Fibroblast of skin of right biceps (primary cell): ENCODE data around the gene CNTN6.
"Not testable (repeated sequence)": the region's sequence is repeated elsewhere in the genome, so short reads cannot be mapped to it uniquely, and the experiment has no call there.

ENCODE experiments used
- DNase-seq: peaks from one replicate; pipeline ENCODE4 v3.0.0-alpha.2; 2013

The CNTN6 gene

GRCh38 chr3:1288805-1289494 lies 196.1 kb downstream of the CNTN6 start:
- no peak for DNase-seq

- DNase-seq, result no peak
These were observed 199.8 kb downstream of the CNTN6 start for GRCh38 chr3:1292571-1293071.

GRCh38 chr3:1294586-1294985 lies 201.8 kb downstream of the CNTN6 start:
- peak; percentile 10 for DNase-seq

- DNase-seq, result no peak
These were observed 225.6 kb downstream of the CNTN6 start for GRCh38 chr3:1318296-1319005.

- DNase-seq, result no peak
These were observed 233.7 kb downstream of the CNTN6 start for GRCh38 chr3:1326546-1326945.

DNA sequence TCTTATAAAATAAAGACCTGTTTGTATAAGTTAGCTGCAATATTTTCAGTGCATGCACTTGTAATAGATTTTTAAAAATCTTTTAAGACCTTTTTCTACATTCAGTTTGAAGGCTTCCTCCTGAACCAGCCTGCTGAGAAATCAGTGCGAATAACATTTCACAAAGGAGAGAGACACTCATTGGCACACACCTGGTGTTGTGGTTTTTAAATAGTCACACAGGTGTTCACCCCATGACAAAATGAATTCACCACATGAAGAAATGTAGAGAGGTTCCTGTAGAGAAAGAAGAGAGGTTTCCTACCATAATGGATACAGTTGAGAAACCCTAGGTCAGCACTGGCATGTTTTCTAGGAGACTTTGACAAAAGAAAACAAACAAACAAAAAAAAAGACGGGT lies 237.3 kb downstream of the CNTN6 start:
- DNase-seq, result no peak

GRCh38 chr3:1346386-1346785 lies 253.6 kb downstream of the CNTN6 start:
- no peak for DNase-seq

DNA sequence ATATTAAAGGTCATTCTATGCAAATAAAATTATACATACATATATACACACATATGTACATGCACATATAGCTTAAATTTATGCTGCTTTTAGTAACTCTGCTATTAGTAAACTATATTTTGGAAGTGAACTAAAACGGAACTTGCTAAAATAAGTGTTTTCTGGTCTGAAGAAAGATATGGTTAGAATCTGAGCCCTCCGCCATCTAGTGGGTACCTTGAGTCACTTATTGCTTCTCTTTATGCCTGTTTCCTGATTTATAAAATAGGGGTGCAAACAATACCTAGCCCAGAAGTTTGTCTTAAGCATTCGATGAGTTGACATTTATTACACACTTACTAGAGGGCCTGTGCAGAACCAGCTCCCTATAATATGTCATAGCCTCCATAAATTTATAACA lies 255.7 kb downstream of the CNTN6 start:
- peak; percentile 3 for DNase-seq

DNA sequence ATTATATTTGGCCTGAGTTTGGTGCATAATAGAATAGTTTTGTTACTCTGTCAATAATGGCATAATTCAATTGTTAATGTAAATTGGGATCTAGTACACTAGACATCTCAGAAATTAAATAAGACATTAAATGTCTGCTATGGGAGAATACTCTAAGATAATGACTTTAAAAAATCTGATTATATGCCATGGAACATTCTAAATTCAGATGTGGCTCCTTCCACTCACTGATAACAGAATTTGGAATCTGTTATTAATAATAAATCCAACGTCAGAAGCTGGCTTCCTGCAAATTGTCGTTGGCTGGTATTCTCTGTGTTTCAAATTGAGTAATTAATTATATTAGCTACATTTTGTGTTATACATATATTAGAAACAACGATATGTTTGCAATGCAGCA lies 258.1 kb downstream of the CNTN6 start:
- DNase-seq, result no peak

DNA sequence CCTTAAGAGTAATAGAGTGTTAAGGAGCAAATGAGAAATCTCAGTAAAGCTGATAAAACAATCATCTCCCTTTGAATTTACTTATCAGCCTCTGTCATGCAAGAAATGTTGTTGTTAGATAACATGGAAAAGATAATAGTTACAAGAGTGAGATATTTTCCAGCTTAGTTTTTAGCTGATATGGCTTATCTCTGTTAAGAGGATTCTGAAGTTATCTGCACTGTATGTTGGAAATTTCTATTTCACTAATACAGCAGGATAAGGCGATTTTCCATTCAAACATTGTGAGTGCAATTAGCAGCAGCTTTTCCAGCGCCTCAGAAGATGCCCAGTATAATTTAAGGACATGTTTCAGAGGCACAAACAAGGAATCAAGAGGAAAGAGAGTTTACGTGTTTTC lies 262.9 kb downstream of the CNTN6 start:
- no peak for DNase-seq

DNA sequence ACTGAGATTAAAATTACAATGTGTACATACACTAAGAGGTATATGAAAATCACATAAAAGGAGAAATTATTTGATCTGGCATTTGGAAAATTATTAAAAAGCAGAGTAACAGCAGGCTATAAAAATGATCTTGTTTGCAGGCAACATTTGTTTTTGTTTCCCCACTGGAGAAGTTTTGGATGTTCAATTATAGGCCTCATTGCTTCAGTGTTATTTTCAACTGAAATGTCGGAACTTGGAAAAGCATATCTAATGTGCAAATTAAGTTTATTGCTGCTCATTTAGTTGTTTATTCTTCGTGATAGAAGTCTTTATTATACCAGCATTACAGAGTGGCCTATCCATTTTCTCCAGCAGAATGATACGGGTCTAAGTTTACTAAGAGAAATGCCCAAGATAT lies 263.3 kb downstream of the CNTN6 start:
- no peak for DNase-seq

- DNase-seq, result no peak
These were observed 272.7 kb downstream of the CNTN6 start for GRCh38 chr3:1365528-1365927.

- no peak for DNase-seq
These were observed 281.6 kb downstream of the CNTN6 start for GRCh38 chr3:1374471-1374870.

DNA sequence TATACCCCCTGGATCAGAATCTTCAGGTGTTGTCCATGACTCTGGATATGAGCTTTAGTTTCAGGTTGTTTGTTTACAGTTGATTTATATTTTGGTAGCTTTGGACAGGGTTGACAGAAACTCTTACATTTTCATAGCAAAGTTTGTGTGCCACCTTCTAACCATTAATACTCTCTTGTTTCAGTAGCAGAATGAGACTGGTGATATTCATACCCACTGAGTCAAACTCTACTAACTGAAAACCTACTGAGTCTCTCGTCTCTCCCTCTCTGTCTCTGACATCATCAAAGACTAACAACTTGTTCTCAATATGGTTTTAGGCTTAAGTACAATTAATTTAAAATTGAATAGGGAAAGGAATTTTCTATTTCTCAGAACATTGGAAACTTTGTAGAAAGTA lies 282.3 kb downstream of the CNTN6 start:
- no peak for DNase-seq

GRCh38 chr3:1380926-1381646 lies 288.3 kb downstream of the CNTN6 start:
- DNase-seq, result no peak

GRCh38 chr3:1381647-1382036 lies 288.8 kb downstream of the CNTN6 start:
- no peak for DNase-seq

DNA sequence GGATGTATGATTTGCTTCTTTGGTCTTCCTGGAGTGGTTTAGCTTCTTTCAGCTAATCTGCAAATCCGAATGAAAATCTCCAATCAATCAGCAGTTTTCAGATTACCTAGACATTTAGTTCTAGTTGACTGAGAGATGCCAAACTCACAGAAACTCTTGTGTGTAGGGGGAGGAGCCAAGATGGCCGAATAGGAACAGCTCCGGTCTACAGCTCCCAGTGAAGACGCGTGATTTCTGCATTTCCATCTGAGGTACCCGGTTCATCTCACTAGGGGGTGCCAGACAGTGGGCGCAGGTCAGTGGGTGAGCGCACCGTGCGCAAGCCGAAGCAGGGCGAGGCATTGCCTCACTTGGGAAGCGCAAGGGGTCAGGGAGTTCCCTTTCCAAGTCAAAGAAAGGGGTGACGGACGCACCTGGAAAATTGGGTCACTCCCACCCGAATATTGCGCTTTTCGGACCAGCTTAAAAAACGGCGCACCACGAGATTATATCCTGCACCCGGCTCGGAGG lies 294.6 kb downstream of the CNTN6 start:
- DNase-seq, result not testable (repeated sequence)

- DNase-seq, result no peak
These were observed 301.4 kb downstream of the CNTN6 start for GRCh38 chr3:1394188-1394587.

- DNase-seq, result no peak
These were observed 307.7 kb downstream of the CNTN6 start for GRCh38 chr3:1400571-1400970.

GRCh38 chr3:1404270-1404962 lies 311.6 kb downstream of the CNTN6 start:
- DNase-seq, result peak; percentile 35

- no peak for DNase-seq
These were observed 313.4 kb downstream of the CNTN6 start for GRCh38 chr3:1406250-1406649.

DNA sequence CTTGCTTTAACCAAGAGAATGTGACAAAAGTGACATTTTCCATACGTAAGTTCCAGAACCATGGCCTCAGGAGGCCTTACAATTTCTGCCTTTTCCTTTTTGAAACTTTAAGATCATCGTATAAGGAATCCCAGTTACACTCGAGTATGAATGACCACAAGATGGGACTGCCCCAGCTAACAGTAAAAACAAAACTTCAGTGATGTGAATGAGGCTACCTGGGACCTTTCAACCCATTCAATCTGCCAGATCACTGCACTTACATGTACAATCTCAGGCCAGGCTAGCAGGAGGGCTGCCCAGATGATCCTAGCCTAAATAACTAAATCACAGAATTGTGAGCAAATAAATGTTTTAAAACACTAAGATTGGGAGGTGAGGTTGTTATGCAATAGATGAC lies 328.8 kb downstream of the CNTN6 start:
- DNase-seq, result no peak

- no peak for DNase-seq
These were observed 330.8 kb downstream of the CNTN6 start for GRCh38 chr3:1423566-1424089.
